ENCODE data around the gene PRR20A. TPM values are rescaled to one million over a fixed set of nuclear protein-coding genes. Genes with fewer than 3 reads are reported as not detected.

Gene PRR20A
- total and polyA plus RNA-seq, 7 experiments from 2014 or later: not detected

Other genes with a start within 250 kb of the PRR20A start
- not detected for gene PRR20B, start 6.6 kb downstream of the PRR20A start, total RNA-seq
- not detected for gene PRR20B, start 6.6 kb downstream of the PRR20A start, polyA plus RNA-seq
- gene PRR20C, start 13.1 kb downstream of the PRR20A start, total RNA-seq: not detected
- gene PRR20C, start 13.1 kb downstream of the PRR20A start, polyA plus RNA-seq: not detected
- gene PRR20D, start 19.7 kb downstream of the PRR20A start, total RNA-seq: not detected
- not detected for gene PRR20D, start 19.7 kb downstream of the PRR20A start, polyA plus RNA-seq
- not detected for gene PRR20E, start 26.3 kb downstream of the PRR20A start, total RNA-seq
- not detected for gene PRR20E, start 26.3 kb downstream of the PRR20A start, polyA plus RNA-seq

Data from naive thymus-derived CD4-positive, alpha-beta T cell (primary cell).